Measurements from ENCODE around the gene IL1RN. TPM values are rescaled to one million over a fixed set of nuclear protein-coding genes. Genes with fewer than 3 reads are reported as not detected.

Gene IL1RN
- total RNA-seq, 1 donor from 2014 or later, result not detected

DNA sequence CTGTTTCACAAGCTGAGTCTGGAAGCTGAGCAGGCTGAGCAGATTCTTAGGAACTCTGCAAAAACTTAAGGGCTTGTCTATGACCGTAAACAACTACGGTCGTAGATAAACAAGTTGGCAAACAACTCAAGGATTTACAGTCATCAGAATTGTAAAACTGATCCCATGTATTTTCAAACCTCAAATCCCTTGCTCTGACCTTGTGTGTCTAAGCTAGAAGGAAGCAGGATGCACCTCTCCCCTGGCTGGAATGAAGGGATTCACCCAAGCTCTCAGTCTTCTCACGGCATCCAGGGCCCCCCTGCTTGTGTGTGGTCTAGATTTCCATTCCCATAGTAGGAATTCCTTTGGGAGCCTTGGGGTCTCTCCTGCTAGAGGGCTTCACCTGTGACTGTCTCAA lies 12.4 kb upstream of the IL1RN start:
- Mint-ChIP-seq H3K36me3 (ENCODE audit: low read depth, unreplicated experiment) (no peaks in the 10 kb centered on the region), H3K27me3 (ENCODE audit: unreplicated experiment) (peaks cover 2% of the 10 kb centered on the region), H3K9me3 (ENCODE audit: unreplicated experiment) (no peaks in the 10 kb centered on the region), H3K4me1 (ENCODE audit: unreplicated experiment) (peaks cover 2% of the 10 kb centered on the region), H3K4me3 (ENCODE audit: unreplicated experiment) (no peak overlapping the region), H3K27ac (ENCODE audit: unreplicated experiment) (no peak overlapping the region)
- TF ChIP-seq CTCF (IDR thresholded peaks at IDR 0.05; ENCODE audit: unreplicated experiment), result no peak
- DNase-seq (ENCODE audit: low spot score), result no peak

DNA sequence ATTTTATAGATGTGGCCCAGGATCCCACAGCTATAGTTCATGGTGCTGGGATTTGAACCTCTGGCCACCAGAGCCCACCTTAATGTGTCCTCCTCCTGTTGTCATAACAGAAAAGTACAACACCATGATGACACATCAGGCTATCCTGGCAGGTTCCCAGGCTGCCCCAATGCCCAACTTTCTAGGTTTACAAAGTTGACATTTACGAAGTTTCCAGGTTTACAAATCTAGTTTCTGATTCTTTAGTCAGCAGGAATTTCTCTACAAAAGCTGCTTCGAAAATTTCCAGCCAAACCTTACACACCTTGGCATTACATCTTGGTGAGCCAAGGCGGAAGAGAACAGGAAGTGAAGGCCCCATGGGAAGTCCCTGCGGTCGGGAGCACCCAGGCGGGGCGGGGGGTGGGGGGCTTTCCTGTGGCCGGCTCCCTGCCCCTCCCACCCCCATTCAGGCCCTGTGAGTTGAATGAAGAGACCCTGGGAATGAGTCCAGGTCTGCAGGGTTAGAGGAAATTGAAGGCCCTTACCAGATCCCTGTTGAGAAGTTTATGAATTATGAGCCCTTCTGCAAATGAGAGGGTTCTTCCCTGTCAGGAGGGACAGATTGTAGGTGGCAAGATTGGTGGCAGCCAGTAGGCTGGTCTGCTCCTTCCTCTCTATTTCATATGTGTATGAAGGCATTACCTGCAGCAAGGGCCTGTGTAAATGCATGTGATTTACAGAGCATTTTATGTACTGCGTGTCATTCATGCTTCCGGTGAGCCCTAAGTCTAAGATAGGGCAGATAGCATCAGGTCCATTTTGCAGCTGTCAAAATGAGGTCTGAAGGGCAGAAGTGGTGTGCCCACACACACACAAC lies 11.1 kb upstream of the IL1RN start:
- Mint-ChIP-seq H3K27ac (ENCODE audit: unreplicated experiment) (no peak overlapping the region), H3K9me3 (ENCODE audit: unreplicated experiment) (no peaks in the 10 kb centered on the region), H3K27me3 (ENCODE audit: unreplicated experiment) (peaks cover 2% of the 10 kb centered on the region), H3K4me3 (ENCODE audit: unreplicated experiment) (no peak overlapping the region), H3K36me3 (ENCODE audit: low read depth, unreplicated experiment) (no peaks in the 10 kb centered on the region), H3K4me1 (ENCODE audit: unreplicated experiment) (peaks cover 4% of the 10 kb centered on the region)
- DNase-seq (ENCODE audit: low spot score), result no peak
- no peak for TF ChIP-seq CTCF (IDR thresholded peaks at IDR 0.05; ENCODE audit: unreplicated experiment)

- Mint-ChIP-seq H3K27me3 (ENCODE audit: unreplicated experiment) (peaks cover 4% of the 10 kb centered on the region), H3K9me3 (ENCODE audit: unreplicated experiment) (no peaks in the 10 kb centered on the region), H3K27ac (ENCODE audit: unreplicated experiment) (no peak overlapping the region), H3K36me3 (ENCODE audit: low read depth, unreplicated experiment) (no peaks in the 10 kb centered on the region), H3K4me1 (ENCODE audit: unreplicated experiment) (peaks cover 5% of the 10 kb centered on the region), H3K4me3 (ENCODE audit: unreplicated experiment) (no peak overlapping the region)
- no peak for DNase-seq (ENCODE audit: low spot score)
- no peak for TF ChIP-seq CTCF (IDR thresholded peaks at IDR 0.05; ENCODE audit: unreplicated experiment)
Measured at GRCh38 chr2:113117541-113118262, 9.7 kb upstream of the IL1RN start.

GRCh38 chr2:113118263-113118657 lies 9.1 kb upstream of the IL1RN start:
- DNase-seq (ENCODE audit: low spot score), result no peak
- no peak overlapping the region for H3K27ac Mint-ChIP-seq (ENCODE audit: unreplicated experiment)
- H3K27me3 Mint-ChIP-seq (ENCODE audit: unreplicated experiment), result peaks cover 4% of the 10 kb centered on the region
- H3K4me1 Mint-ChIP-seq (ENCODE audit: unreplicated experiment), result peaks cover 5% of the 10 kb centered on the region
- no peak overlapping the region for H3K4me3 Mint-ChIP-seq (ENCODE audit: unreplicated experiment)
- H3K36me3 Mint-ChIP-seq (ENCODE audit: low read depth, unreplicated experiment), result no peaks in the 10 kb centered on the region
- no peak for TF ChIP-seq CTCF (IDR thresholded peaks at IDR 0.05; ENCODE audit: unreplicated experiment)
- H3K9me3 Mint-ChIP-seq (ENCODE audit: unreplicated experiment), result no peaks in the 10 kb centered on the region

DNA sequence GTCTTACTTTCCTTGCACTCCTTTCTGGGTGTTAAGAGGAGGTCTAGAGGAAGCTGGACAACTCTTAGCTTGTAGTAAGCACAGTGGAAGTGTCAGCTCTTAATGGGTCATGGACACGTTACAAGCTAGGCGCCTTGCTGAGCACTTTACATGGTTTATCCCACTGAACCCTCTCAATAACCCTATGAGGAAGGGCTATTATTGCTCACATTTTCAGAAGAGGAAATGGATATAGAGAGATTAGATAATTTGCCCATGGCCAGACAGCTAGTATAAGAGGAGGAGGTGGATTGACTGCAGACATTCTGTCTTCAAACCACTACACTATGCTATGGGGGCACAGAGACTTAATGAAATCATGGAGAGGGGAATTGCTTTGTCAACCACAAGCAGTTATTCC lies 8.3 kb upstream of the IL1RN start:
- no peaks in the 10 kb centered on the region for H3K36me3 Mint-ChIP-seq (ENCODE audit: low read depth, unreplicated experiment)
- no peak for DNase-seq (ENCODE audit: low spot score)
- TF ChIP-seq CTCF (IDR thresholded peaks at IDR 0.05; ENCODE audit: unreplicated experiment), result no peak
- no peak overlapping the region for H3K4me3 Mint-ChIP-seq (ENCODE audit: unreplicated experiment)
- H3K4me1 Mint-ChIP-seq (ENCODE audit: unreplicated experiment), result peaks cover 8% of the 10 kb centered on the region
- H3K9me3 Mint-ChIP-seq (ENCODE audit: unreplicated experiment), result no peaks in the 10 kb centered on the region
- peaks cover 4% of the 10 kb centered on the region for H3K27me3 Mint-ChIP-seq (ENCODE audit: unreplicated experiment)
- no peak overlapping the region for H3K27ac Mint-ChIP-seq (ENCODE audit: unreplicated experiment)

Data from endothelial cell (in vitro differentiated cells).